GM12891 (cell line): ENCODE measurements around the gene WDR45B.

Experiments
- POLR2A ChIP-seq: IDR thresholded peaks from 2 replicates; pipeline ENCODE4 v1.6.1; 2011; ENCODE audit warnings: low read depth, low read length, control low read depth
- POLR2AphosphoS5 ChIP-seq: IDR thresholded peaks from 2 replicates; pipeline ENCODE4 v1.6.1; 2011; ENCODE audit warnings: low read depth, low read length, control low read depth

DNA sequence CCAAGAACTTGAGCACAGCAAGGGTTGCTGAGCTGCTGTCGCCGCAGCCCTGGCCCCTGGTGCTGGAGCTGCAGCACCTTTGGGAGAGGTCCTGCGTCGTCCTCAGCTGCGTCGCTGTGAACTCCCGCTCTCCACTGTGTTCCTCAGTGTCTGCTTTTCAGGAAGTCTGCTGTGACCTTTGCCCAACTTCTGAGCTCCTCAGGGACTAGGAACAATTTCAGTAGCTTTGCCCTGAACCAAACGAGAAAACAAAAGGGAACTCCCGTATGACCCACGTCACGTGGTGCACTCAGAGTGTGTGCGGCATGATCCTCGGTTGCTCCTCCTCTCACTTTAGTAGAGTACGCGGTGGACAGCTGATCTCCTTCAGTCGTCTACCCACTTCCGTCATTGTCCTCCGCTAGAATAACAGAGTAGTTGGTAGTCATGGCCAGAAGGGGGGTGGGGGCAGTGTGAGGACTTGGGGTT lies 44.2 kb downstream of the WDR45B start:
- TF ChIP-seq POLR2A (no peak), POLR2AphosphoS5 (no peak)
